K562 (cell line): ENCODE measurements around the gene PATE4. TPM values are rescaled to one million over a fixed set of nuclear protein-coding genes. Genes with fewer than 3 reads are reported as not detected.
A peak's percentile ranks its signal among the peaks of the same experiment; 100 is the strongest.

Source experiments
- BRCA1 ChIP-seq, 2 experiments: fragments of 450-650 bp in 1 of 2; sonication (generic) in 1 of 2; formaldehyde crosslinking in 1 of 2; IDR thresholded peaks; 2 replicates each; pipeline versions ENCODE4 v1.5.0 to v1.6.1; 2017 to 2020; ENCODE audit warnings: mild to moderate bottlenecking in 1 of 2, missing genetic modification reagents in 1 of 2
- C11orf30 ChIP-seq: fragments of 450-650 bp; IDR thresholded peaks from 2 replicates; pipeline ENCODE4 v1.6.1; 2016; ENCODE audit warnings: low read depth, mild to moderate bottlenecking
- CHD2 ChIP-seq: IDR thresholded peaks from 2 replicates; pipeline ENCODE4 v1.6.1; 2011; ENCODE audit warnings: low read depth, low read length
- CREBBP ChIP-seq: IDR thresholded peaks from one replicate; pipeline ENCODE4 v1.6.1; 2012; ENCODE audit warnings: low read depth, mild to moderate bottlenecking, control low read depth, inconsistent platforms, low read length
- E2F8 ChIP-seq: fragments of 450-650 bp; IDR thresholded peaks from 2 replicates; pipeline ENCODE4 v1.7.1; 2018; ENCODE audit warnings: mild to moderate bottlenecking, low read depth; ENCODE audit not compliant: partially characterized antibody
- GABPA ChIP-seq: fragments of 200-800 bp; sonication (Bioruptor generic); conservative IDR thresholded peaks from 2 replicates; pipeline ENCODE4 v1.6.1; 2016; ENCODE audit warnings: low read depth, missing genetic modification characterization, missing compliant biosample characterization
- GTF2F1 ChIP-seq: IDR thresholded peaks from 2 replicates; pipeline ENCODE4 v1.6.1; 2011; ENCODE audit warnings: low read depth, low read length, improper control_type of control experiment
- KLF16 ChIP-seq: IDR thresholded peaks from 2 replicates; pipeline ENCODE4 v1.6.1; 2016; ENCODE audit warnings: antibody characterized with exemption
- MAFF ChIP-seq: IDR thresholded peaks from 2 replicates; pipeline ENCODE4 v1.6.1; 2012; ENCODE audit warnings: low read length, improper control_type of control experiment
- NFE2 ChIP-seq: IDR thresholded peaks from 2 replicates; pipeline ENCODE4 v1.6.1; 2014; ENCODE audit warnings: antibody characterized with exemption, low read depth
- NFE2L1 ChIP-seq: fragments of 450-650 bp; IDR thresholded peaks from 2 replicates; pipeline ENCODE4 v1.6.1; 2016; ENCODE audit warnings: missing genetic modification characterization, low read depth, mild to moderate bottlenecking, missing compliant biosample characterization, moderate library complexity, borderline replicate concordance
- PHB ChIP-seq: fragments of 250-450 bp; sonication (Bioruptor Pico); IDR thresholded peaks from 2 replicates; pipeline ENCODE4 v1.5.0; 2021
- PRPF4 ChIP-seq: fragments of 200-400 bp; formaldehyde crosslinking; IDR thresholded peaks from one replicate; pipeline ENCODE4 v1.6.1; 2017; ENCODE audit warnings: low read length, low read depth, mild to moderate bottlenecking; ENCODE audit not compliant: insufficient read depth, poor library complexity, severe bottlenecking
- ZBTB33 ChIP-seq: sonication (generic); formaldehyde crosslinking; IDR thresholded peaks from 2 replicates; pipeline ENCODE4 v1.8.1; 2023; ENCODE audit warnings: mild to moderate bottlenecking, missing genetic modification reagents
- ZNF184 ChIP-seq: sonication (generic); formaldehyde crosslinking; IDR thresholded peaks from 2 replicates; pipeline ENCODE4 v1.5.0; 2020; ENCODE audit warnings: missing genetic modification reagents
- ZNF318 ChIP-seq, 2 experiments: fragments of 450-650 bp; IDR thresholded peaks; 2 replicates each; pipeline ENCODE4 v1.6.1; 2016; ENCODE audit warnings: mild to moderate bottlenecking in 2 of 2, borderline replicate concordance in 1 of 2, low read depth in 1 of 2, moderate library complexity in 1 of 2
- ZNF695 ChIP-seq: fragments of 450-650 bp; formaldehyde crosslinking; IDR thresholded peaks from 2 replicates; pipeline ENCODE4 v1.4.0; 2020; ENCODE audit warnings: mild to moderate bottlenecking, moderate library complexity
- polyA plus RNA-seq, 8 experiments: library from polyadenylated mRNA; depleted of rRNA in 4 of 8; stranded (reverse) in 5 of 8; unstranded in 3 of 8; fragments of >200 nt; fragmentation: Nextera tagmentation in 2 of 8; fragmentation: Illumina TruSeq in 1 of 8; extraction: Ambion mirVana in 2 of 8; extraction: Trizol in 1 of 8; gene quantifications; 2 replicates each; pipeline versions ENCODE4 v1.2.1 to v1.2.3, GENCODE V29; 2011 to 2014; ENCODE audit warnings: inconsistent platforms in 1 of 8, missing spikeins in 1 of 8
- total RNA-seq, 7 experiments: library from RNA; depleted of rRNA in 6 of 7; stranded (reverse); fragments of >200 nt in 6 of 7; fragmentation: Illumina TruSeq in 2 of 7; extraction: Trizol in 2 of 7; gene quantifications; 2 replicates each; pipeline versions ENCODE4 v1.2.1 to v1.2.3, GENCODE V29; 2011 to 2021; ENCODE audit warnings: low replicate concordance in 1 of 7

The PATE4 gene
- total and polyA plus RNA-seq, 9 of the 15 experiments (the other 6 are each of a cell fraction or from before 2014, with no cell fraction given): not detected

GRCh38 chr11:125790825-125791224, 42.3 kb upstream of the PATE4 start (continued):
- TF ChIP-seq ZNF318 (IDR thresholded peaks at IDR 0.05; ENCODE audit: borderline replicate concordance in 1 of 2, low read depth in 1 of 2) (no peak), CHD2 (no peak), GTF2F1 (no peak), C11orf30 (peak; percentile 8; the same call in 1 of the 2 replicates), ZNF695 (CRISPR knock-in tag) (no peak), ZNF184 (no peak), ZBTB33 (CRISPR knock-in tag) (no peak), PRPF4 (no peak), PHB (no peak), GABPA (tag) (no peak), KLF16 (no peak), BRCA1 (IDR thresholded peaks at IDR 0.05) (no peak), BRCA1 (CRISPR knock-in tag; IDR thresholded peaks at IDR 0.05) (no peak), E2F8 (no peak), CREBBP (no peak), NFE2 (peak; percentile 48), NFE2L1 (tag) (peak; percentile 55; the same call in 1 of the 2 replicates), MAFF (peak; percentile 43; the same call in 1 of the 2 replicates)
